A673 (cell line): ENCODE data around the gene TMEM235.

ENCODE experiments used
- CTCF ChIP-seq: fragments of 300-800, 200-600 bp; sonication (generic); conservative IDR thresholded peaks from 2 replicates; pipeline ENCODE4 v1.5.1; 2017; ENCODE audit warnings: low read depth, mild to moderate bottlenecking, antibody characterized with exemption, low read length, moderate library complexity, mixed read lengths
- EZH2 ChIP-seq: fragments of 200-600 bp; sonication (generic); IDR thresholded peaks from 2 replicates; pipeline ENCODE4 v1.6.1; 2017; ENCODE audit warnings: borderline replicate concordance, low read depth, mild to moderate bottlenecking, mixed read lengths, antibody characterized with exemption, low read length; ENCODE audit not compliant: poor library complexity, severe bottlenecking

GRCh38 chr17:78196716-78197115 is 34.7 kb upstream of the TMEM235 start:
- TF ChIP-seq EZH2 (no peak), CTCF (no peak)
